HL-60 (cell line): Measurements from ENCODE around the gene MSGN1.

ENCODE experiments used
- DNase-seq, 2 experiments: peaks; one replicate each; pipeline ENCODE4 v3.0.0-alpha.2; 2010 to 2020; ENCODE audit warnings: low read depth in 1 of 2, low spot score in 1 of 2
- H3K27ac ChIP-seq: fragments of 250-450 bp; sonication (Bioruptor Pico); replicated peaks from 2 replicates; pipeline ENCODE4 v1.5.1; 2020; ENCODE audit warnings: mild to moderate bottlenecking, moderate library complexity
- H3K27me3 ChIP-seq: fragments of 250-450 bp; sonication (Bioruptor Pico); 2 replicates; pipeline ENCODE4 v1.5.1; 2021; ENCODE audit warnings: mild to moderate bottlenecking, moderate library complexity; ENCODE audit not compliant: insufficient read depth, poor library complexity, severe bottlenecking
- H3K4me3 ChIP-seq: replicated peaks from 2 replicates; pipeline ENCODE4 v1.5.1; 2011; ENCODE audit warnings: mild to moderate bottlenecking, control low read depth, low read length; ENCODE audit not compliant: insufficient read depth
- CTCF ChIP-seq: IDR thresholded peaks from one replicate; pipeline ENCODE4 v1.5.1; 2011; ENCODE audit warnings: low read length, control low read depth, inconsistent platforms; ENCODE audit not compliant: insufficient read depth
- GABPA ChIP-seq: IDR thresholded peaks from 2 replicates; pipeline ENCODE4 v1.6.1; 2012; ENCODE audit warnings: low read depth
- POLR2AphosphoS5 ChIP-seq: IDR thresholded peaks from 2 replicates; pipeline ENCODE4 v1.6.1; 2012; ENCODE audit warnings: low read depth
- REST ChIP-seq: IDR thresholded peaks from 2 replicates; pipeline ENCODE4 v1.6.1; 2012; ENCODE audit warnings: low read depth; ENCODE audit not compliant: insufficient replicate concordance
- SPI1 ChIP-seq: IDR thresholded peaks from 2 replicates; pipeline ENCODE4 v1.6.1; 2012; ENCODE audit warnings: low read depth, mild to moderate bottlenecking, borderline replicate concordance

Gene MSGN1

GRCh38 chr2:17857021-17857420 lies 40.8 kb downstream of the MSGN1 start:
- Histone ChIP-seq H3K27ac (no peak overlapping the region), H3K4me3 (no peak overlapping the region), H3K27me3 (no peaks in the 10 kb centered on the region)
- no peak for TF ChIP-seq REST
- TF ChIP-seq GABPA, result no peak
- TF ChIP-seq POLR2AphosphoS5, result no peak
- TF ChIP-seq SPI1, result no peak
- no peak for TF ChIP-seq CTCF
- no peak for DNase-seq

- TF ChIP-seq REST (no peak), CTCF (no peak), GABPA (no peak), SPI1 (no peak), POLR2AphosphoS5 (no peak)
- no peak overlapping the region for H3K27ac ChIP-seq
Observed at GRCh38 chr2:17858064-17858463, 41.8 kb downstream of the MSGN1 start.

GRCh38 chr2:17863539-17863938 lies 47.3 kb downstream of the MSGN1 start:
- TF ChIP-seq SPI1, result no peak
- no peak for TF ChIP-seq POLR2AphosphoS5
- no peak for TF ChIP-seq REST
- TF ChIP-seq GABPA, result no peak
- no peak for TF ChIP-seq CTCF
- Histone ChIP-seq H3K27ac (no peak overlapping the region), H3K4me3 (no peak overlapping the region), H3K27me3 (no peaks in the 10 kb centered on the region)
- DNase-seq, result no peak

More at GRCh38 chr2:17858064-17858463, 41.8 kb downstream of the MSGN1 start:
- Histone ChIP-seq H3K4me3 (no peak overlapping the region), H3K27me3 (no peaks in the 10 kb centered on the region)
- no peak for DNase-seq
